Colonic mucosa (tissue), 4 donors: ENCODE measurements around the gene CEP43. TPM values are rescaled to one million over a fixed set of nuclear protein-coding genes. Genes with fewer than 3 reads are reported as not detected.

Source experiments
- DNase-seq: peaks from one replicate; pipeline ENCODE4 v3.0.0-alpha.2; 2020
- H3K27ac ChIP-seq: fragments of 200-600 bp; one replicate; pipeline ENCODE4 v1.8.0; 2021
- H3K27me3 ChIP-seq: fragments of 200-600 bp; one replicate; pipeline ENCODE4 v1.8.0; 2021
- H3K36me3 ChIP-seq: fragments of 200-600 bp; one replicate; pipeline ENCODE4 v1.8.0; 2021
- H3K4me1 ChIP-seq: fragments of 200-600 bp; one replicate; pipeline ENCODE4 v1.8.0; 2021; ENCODE audit warnings: mild to moderate bottlenecking
- H3K4me3 ChIP-seq: fragments of 200-600 bp; one replicate; pipeline ENCODE4 v1.8.0; 2021
- H3K9ac ChIP-seq, 2 donors: one replicate each; pipeline ENCODE4 v1.7.0; 2013; ENCODE audit warnings: control low read depth in 2 of 2, low read depth in 2 of 2, low read length in 2 of 2
- H3K9me3 ChIP-seq: fragments of 200-600 bp; one replicate; pipeline ENCODE4 v1.8.0; 2021
- intact Hi-C: fragments of 100-400 bp; cut with DNase I; formaldehyde crosslinking; loops from one replicate; pipeline ENCODE4 v1.14.1; 2022
- total RNA-seq, 2 donors: library from RNA; stranded (reverse); fragmentation: NEBNext Ultra II Directional in 1 of 2; extraction: Animal tissue kit (Norgen Biotek cat#: 25700) in 1 of 2; gene quantifications; one replicate each; pipeline ENCODE4 v1.2.1, GENCODE V29; 2021
- TF ChIP-seq, protein P1 (sequence below): fragments of 200-600 bp; IDR thresholded peaks from one replicate; pipeline ENCODE4 v1.8.0; 2022; ENCODE audit warnings: antibody characterized with exemption, mild to moderate bottlenecking
- donor health status: healthy.
- donor health status: DM: no; HTN: no; CAD: no.
- donor health status: DM: no; HTN: no; CAD: no.

Gene CEP43
- total RNA-seq, 2 donors from 2014 or later = 17.3 to 23.8 TPM

- Histone ChIP-seq H3K27ac (no peak overlapping the region), H3K36me3 (no peaks in the 10 kb centered on the region)
- intact Hi-C loops = no loop called here
Observed at GRCh38 chr6:166970776-166971175, 28.4 kb upstream of the CEP43 start.

DNA sequence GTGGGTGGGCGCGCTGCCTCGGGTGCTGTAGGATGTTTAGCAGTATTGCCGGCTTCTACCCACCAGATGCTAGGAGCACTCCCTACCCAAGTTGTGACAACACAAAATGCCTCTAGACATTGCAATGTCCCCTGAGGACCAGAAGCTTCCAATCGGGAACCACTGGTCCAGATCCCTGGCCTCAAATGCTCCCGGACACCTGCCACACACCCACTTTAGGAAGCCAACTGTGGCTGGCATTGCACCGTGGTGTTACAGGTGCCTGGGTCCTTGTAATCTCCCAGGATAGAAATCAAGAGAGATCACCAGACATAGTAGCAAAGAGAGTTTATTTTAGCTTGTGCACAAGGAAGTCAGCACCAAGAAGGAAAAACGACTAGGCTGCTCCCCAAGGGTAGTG lies 27.9 kb upstream of the CEP43 start:
- Histone ChIP-seq H3K27me3 (no peaks in the 10 kb centered on the region), H3K27ac (no peak overlapping the region)

More at GRCh38 chr6:166970776-166971175, 28.4 kb upstream of the CEP43 start:
- Histone ChIP-seq H3K9me3 (no peaks in the 10 kb centered on the region), H3K9ac (no peak overlapping the region), H3K27me3 (no peaks in the 10 kb centered on the region), H3K4me3 (no peak overlapping the region), H3K4me1 (no peaks in the 10 kb centered on the region)
- TF ChIP-seq, protein P1, sequence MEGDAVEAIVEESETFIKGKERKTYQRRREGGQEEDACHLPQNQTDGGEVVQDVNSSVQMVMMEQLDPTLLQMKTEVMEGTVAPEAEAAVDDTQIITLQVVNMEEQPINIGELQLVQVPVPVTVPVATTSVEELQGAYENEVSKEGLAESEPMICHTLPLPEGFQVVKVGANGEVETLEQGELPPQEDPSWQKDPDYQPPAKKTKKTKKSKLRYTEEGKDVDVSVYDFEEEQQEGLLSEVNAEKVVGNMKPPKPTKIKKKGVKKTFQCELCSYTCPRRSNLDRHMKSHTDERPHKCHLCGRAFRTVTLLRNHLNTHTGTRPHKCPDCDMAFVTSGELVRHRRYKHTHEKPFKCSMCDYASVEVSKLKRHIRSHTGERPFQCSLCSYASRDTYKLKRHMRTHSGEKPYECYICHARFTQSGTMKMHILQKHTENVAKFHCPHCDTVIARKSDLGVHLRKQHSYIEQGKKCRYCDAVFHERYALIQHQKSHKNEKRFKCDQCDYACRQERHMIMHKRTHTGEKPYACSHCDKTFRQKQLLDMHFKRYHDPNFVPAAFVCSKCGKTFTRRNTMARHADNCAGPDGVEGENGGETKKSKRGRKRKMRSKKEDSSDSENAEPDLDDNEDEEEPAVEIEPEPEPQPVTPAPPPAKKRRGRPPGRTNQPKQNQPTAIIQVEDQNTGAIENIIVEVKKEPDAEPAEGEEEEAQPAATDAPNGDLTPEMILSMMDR = no peak
- peak; percentile 12 for DNase-seq

GRCh38 chr6:166972101-166972500 lies 27.1 kb upstream of the CEP43 start:
- Histone ChIP-seq H3K27ac (no peak overlapping the region), H3K4me3 (no peak overlapping the region), H3K4me1 (no peaks in the 10 kb centered on the region), H3K9me3 (no peaks in the 10 kb centered on the region), H3K27me3 (no peaks in the 10 kb centered on the region), H3K9ac (no peak overlapping the region), H3K36me3 (no peaks in the 10 kb centered on the region)
- TF ChIP-seq, protein P1 = no peak
- no peak for DNase-seq
- intact Hi-C loops = no loop called here

More for the DNA sequence above, 27.9 kb upstream of the CEP43 start:
- no peaks in the 10 kb centered on the region for H3K4me1 ChIP-seq
- TF ChIP-seq, protein P1 = no peak
- H3K9me3 ChIP-seq = no peaks in the 10 kb centered on the region
- H3K36me3 ChIP-seq = no peaks in the 10 kb centered on the region
- no peak overlapping the region for H3K4me3 ChIP-seq
- intact Hi-C loops = no loop called here
- H3K9ac ChIP-seq = no peak overlapping the region
- peak; percentile 11 for DNase-seq

GRCh38 chr6:166976636-166977035 lies 22.6 kb upstream of the CEP43 start:
- Histone ChIP-seq H3K4me1 (no peaks in the 10 kb centered on the region), H3K9me3 (no peaks in the 10 kb centered on the region)
- TF ChIP-seq, protein P1 = no peak

GRCh38 chr6:166977621-166978525 lies 21.3 kb upstream of the CEP43 start:
- DNase-seq = no peak
- H3K4me1 ChIP-seq = no peaks in the 10 kb centered on the region
- intact Hi-C loops = no loop called here
- TF ChIP-seq, protein P1 = no peak
- H3K27me3 ChIP-seq = no peaks in the 10 kb centered on the region
- no peak overlapping the region for H3K27ac ChIP-seq
- no peak overlapping the region for H3K9ac ChIP-seq
- no peak overlapping the region for H3K4me3 ChIP-seq
- H3K36me3 ChIP-seq = no peaks in the 10 kb centered on the region
- H3K9me3 ChIP-seq = no peaks in the 10 kb centered on the region

More at GRCh38 chr6:166976636-166977035, 22.6 kb upstream of the CEP43 start:
- no peak overlapping the region for H3K4me3 ChIP-seq
- no peak overlapping the region for H3K27ac ChIP-seq
- H3K9ac ChIP-seq = no peak overlapping the region
- no peaks in the 10 kb centered on the region for H3K36me3 ChIP-seq
- H3K27me3 ChIP-seq = no peaks in the 10 kb centered on the region
- intact Hi-C loops = no loop called here
- DNase-seq = no peak
